ENCODE results near the gene YOD1. TPM values are rescaled to one million over a fixed set of nuclear protein-coding genes. Genes with fewer than 3 reads are reported as not detected.

Gene YOD1
- total and polyA plus RNA-seq, 8 donors, result 1.1 to 4.0 (median 2.3) TPM

DNA sequence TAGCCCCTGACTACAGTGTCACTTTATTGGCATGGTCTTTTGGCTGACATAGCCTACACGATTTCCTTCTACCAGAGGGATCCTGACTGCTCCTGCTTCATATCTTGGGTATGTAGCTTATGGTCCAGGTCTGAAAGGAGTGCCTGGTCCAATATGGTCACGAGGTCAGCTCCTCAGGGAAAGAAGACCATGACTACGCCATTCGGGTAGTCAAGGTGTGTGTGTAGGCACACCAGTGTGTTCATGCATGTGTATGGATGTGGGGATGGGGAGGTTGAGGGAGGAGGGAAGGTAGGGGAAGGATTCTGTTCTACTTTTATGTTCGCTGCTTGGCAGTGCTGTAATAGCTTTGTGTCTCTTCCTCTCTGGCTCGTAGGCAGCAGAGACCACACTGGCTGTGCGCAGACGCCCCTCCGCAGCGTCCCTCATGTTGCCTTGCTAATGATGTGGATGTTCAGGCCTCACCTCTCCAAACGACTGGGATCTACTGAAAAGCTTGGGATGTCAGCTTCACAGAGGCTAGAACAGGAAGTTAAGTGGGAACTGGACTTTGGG, 27.6 kb upstream of the YOD1 start:
- H3K9me3 ChIP-seq, result no peaks in the 10 kb centered on the region
- no peaks in the 10 kb centered on the region for H3K4me1 ChIP-seq
- no peak for FAIRE-seq
- H3K36me3 ChIP-seq, result no peaks in the 10 kb centered on the region
- no peak overlapping the region for H3K27ac ChIP-seq
- H3K4me3 ChIP-seq, result no peak overlapping the region
- DNase-seq, result no peak
- ATAC-seq, result no peak
- intact Hi-C loops (cut with DNase I), result no loop called here
- TF ChIP-seq, protein P1, sequence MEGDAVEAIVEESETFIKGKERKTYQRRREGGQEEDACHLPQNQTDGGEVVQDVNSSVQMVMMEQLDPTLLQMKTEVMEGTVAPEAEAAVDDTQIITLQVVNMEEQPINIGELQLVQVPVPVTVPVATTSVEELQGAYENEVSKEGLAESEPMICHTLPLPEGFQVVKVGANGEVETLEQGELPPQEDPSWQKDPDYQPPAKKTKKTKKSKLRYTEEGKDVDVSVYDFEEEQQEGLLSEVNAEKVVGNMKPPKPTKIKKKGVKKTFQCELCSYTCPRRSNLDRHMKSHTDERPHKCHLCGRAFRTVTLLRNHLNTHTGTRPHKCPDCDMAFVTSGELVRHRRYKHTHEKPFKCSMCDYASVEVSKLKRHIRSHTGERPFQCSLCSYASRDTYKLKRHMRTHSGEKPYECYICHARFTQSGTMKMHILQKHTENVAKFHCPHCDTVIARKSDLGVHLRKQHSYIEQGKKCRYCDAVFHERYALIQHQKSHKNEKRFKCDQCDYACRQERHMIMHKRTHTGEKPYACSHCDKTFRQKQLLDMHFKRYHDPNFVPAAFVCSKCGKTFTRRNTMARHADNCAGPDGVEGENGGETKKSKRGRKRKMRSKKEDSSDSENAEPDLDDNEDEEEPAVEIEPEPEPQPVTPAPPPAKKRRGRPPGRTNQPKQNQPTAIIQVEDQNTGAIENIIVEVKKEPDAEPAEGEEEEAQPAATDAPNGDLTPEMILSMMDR (IDR thresholded peaks at IDR 0.05), result no peak
- 73% methylated on average over 11 of the region's 11 CpGs for WGBS, 2 donors
- H3K27me3 ChIP-seq, result no peaks in the 10 kb centered on the region

DNA sequence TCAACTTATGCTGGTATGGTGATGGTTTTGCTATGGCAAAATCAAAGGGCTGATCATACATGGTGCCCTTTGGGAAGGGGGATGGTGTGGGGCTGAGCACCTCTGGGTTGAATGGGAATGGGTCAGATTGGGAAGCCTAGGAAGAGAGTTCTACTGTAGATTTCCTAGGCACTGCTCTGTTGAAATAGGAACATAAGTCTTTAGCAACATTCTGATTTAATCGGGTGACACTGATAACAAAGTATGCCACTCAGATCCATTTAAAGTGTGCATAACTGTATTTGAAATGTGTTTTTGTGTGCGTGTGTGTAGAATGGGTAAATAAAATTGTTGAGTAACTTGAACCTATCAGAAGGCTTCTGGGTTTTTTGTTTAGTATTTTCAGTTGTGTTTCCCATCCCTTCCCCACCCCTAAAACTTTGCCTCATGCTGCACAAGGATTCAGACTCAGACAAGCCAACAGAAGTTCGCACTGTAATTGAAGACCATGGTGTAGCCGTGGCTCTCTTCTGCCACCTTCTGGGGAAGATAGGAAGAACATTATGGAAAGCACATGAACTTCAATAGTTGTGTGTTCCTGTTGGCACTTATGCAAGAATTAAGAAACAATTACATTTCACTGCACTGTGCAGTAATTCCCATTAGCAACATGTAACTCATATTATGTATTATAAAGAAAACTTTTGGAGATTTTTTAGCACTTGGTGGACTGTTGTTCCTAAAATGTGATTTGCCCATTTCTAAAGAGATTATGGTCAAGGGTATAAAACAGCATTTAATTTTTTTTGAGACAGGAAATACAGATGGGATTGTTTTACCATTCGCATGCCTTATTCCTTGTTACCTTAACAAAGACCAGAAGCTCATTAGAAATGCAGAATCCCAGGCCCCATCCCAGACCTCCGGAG, 26.7 kb upstream of the YOD1 start:
- Histone ChIP-seq H3K4me1 (no peaks in the 10 kb centered on the region), H3K27me3 (no peaks in the 10 kb centered on the region), H3K4me3 (no peak overlapping the region), H3K9me3 (no peaks in the 10 kb centered on the region), H3K36me3 (no peaks in the 10 kb centered on the region), H3K27ac (no peak overlapping the region)
- peak; percentile 92 to 100 (median 98) for ATAC-seq
- TF ChIP-seq, protein P1 (IDR thresholded peaks at IDR 0.05), result peak; percentile 75 to 85 (median 82)
- FAIRE-seq, result peak; percentile 95
- peak in 3 of 6 donors; percentile 51 to 79 (median 60) for DNase-seq
- intact Hi-C loops (cut with DNase I), result no loop called here
- whole genome bisulfite sequencing, 2 donors, result 25 to 29% methylated on average over 6 of the region's 6 CpGs

DNA sequence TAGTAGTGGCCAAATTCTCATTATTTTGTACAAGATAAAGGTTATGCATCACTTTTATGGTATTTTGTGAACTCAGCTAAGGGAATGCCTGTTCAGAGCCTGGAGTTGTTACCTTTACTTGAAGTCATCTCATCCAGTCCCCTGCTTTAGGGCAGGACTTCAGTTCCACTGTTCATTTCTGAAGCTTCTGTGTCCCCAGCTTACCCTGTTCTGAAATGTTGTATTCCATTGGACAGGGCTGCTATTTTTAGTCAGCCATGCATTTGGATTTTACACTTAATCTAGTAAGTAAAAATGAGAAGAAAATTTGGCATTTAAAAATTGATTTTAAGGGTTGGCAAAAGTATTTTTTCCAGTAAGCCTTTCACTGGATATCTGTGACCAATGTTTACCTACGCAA, 26.0 kb upstream of the YOD1 start:
- no peaks in the 10 kb centered on the region for H3K9me3 ChIP-seq
- ATAC-seq, result no peak
- no peak overlapping the region for H3K27ac ChIP-seq
- DNase-seq, result no peak
- intact Hi-C loops (cut with DNase I), result no loop called here
- no peak for FAIRE-seq
- H3K27me3 ChIP-seq, result no peaks in the 10 kb centered on the region
- H3K36me3 ChIP-seq, result no peaks in the 10 kb centered on the region
- WGBS, 2 donors, result 92 to 95% methylated on average over 1 of the region's 1 CpG
- H3K4me1 ChIP-seq, result no peaks in the 10 kb centered on the region
- TF ChIP-seq, protein P1 (IDR thresholded peaks at IDR 0.05), result no peak
- H3K4me3 ChIP-seq, result no peak overlapping the region

DNA sequence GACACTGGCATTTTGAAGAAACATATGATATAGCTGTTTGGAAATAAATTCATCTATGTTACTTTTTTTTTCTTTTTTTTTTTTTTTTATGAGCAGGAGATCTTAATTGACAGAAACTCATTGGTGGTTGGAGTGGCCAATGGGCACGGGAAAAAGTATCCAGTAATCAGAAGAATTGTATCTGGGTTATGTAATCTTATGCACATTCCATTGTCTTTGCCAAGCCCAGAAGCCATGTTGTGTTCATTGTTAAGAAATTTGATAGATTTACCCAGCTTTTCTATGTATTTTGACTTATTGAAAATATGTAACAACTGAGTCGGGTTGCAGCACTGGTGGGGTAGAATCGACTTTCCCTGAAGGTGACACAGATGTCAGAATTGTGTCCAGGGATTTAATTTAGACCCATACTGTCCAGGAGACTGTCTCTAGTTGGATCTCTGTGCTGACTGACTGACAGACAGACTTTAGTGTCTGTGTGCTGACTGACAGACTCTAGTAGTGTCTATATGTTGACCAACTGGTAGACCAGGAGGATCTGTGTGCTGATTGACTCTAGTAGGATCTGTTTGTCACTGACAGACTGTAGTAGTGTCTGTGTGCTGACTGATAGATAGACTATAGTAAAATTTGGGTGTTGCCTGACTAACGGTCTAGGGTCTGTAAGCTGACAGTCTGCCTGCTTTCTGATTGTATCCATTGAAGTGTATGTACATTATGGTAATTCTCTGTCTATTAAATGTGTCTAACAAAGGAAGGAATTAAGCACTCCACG, 25.4 kb upstream of the YOD1 start:
- FAIRE-seq (no peak), ATAC-seq (no peak), DNase-seq (no peak)
- Histone ChIP-seq H3K4me3 (no peak overlapping the region), H3K36me3 (no peaks in the 10 kb centered on the region), H3K4me1 (no peaks in the 10 kb centered on the region), H3K9me3 (no peaks in the 10 kb centered on the region), H3K27me3 (no peaks in the 10 kb centered on the region), H3K27ac (no peak overlapping the region)
- TF ChIP-seq, protein P1 (IDR thresholded peaks at IDR 0.05), result no peak
- 54 to 66% methylated on average over 5 of the region's 5 CpGs for WGBS, 2 donors
- intact Hi-C loops (cut with DNase I), result no loop called here
